Spinal cord (tissue), 10 donors: Measurements from ENCODE around the gene ATG7. TPM values are rescaled to one million over a fixed set of nuclear protein-coding genes. Genes with fewer than 3 reads are reported as not detected.

Source experiments
- DNase-seq, 6 donors: peaks; one replicate each; pipeline versions ENCODE4 v3.0.0 to v3.0.0-alpha.2; 2013 to 2015; ENCODE audit warnings: low spot score in 6 of 6, low read depth in 4 of 6
- H3K27ac ChIP-seq: one replicate; pipeline ENCODE4 v1.5.1; 2013; ENCODE audit warnings: low read depth, low read length, control low read depth
- H3K27me3 ChIP-seq: one replicate; pipeline ENCODE4 v1.6.1; 2013; ENCODE audit warnings: low read length; ENCODE audit not compliant: control insufficient read depth, insufficient read depth
- H3K36me3 ChIP-seq: one replicate; pipeline ENCODE4 v1.6.1; 2013; ENCODE audit warnings: low read length; ENCODE audit not compliant: control insufficient read depth, insufficient read depth
- H3K4me1 ChIP-seq: one replicate; pipeline ENCODE4 v1.6.1; 2013; ENCODE audit warnings: low read length; ENCODE audit not compliant: control insufficient read depth, insufficient read depth
- H3K4me3 ChIP-seq: one replicate; pipeline ENCODE4 v1.5.1; 2013; ENCODE audit warnings: low read depth, low read length, control low read depth
- H3K9me3 ChIP-seq: one replicate; pipeline ENCODE4 v1.6.1; 2013; ENCODE audit warnings: low read length; ENCODE audit not compliant: control insufficient read depth, insufficient read depth
- WGBS: methylation state at CpG from one replicate; pipeline ENCODE4 v1.1.5; 2013; ENCODE audit warnings: missing lambda C conversion rate; ENCODE audit not compliant: insufficient coverage; 5-methylcytosine and 5-hydroxymethylcytosine counted together
- polyA plus RNA-seq, 2 donors: library from polyadenylated mRNA; unstranded; fragments of 120-200 nt; gene quantifications; one replicate each; pipeline ENCODE4 v1.2.1, GENCODE V29; 2013; ENCODE audit not compliant: insufficient read length in 2 of 2
- total RNA-seq, 2 donors: library from RNA; depleted of rRNA in 1 of 2; stranded (reverse); fragments of 120-200 nt in 1 of 2; fragments of >200 nt in 1 of 2; gene quantifications; one replicate each; pipeline versions ENCODE4 v1.2.3 to v1.2.4, GENCODE V29; 2013 to 2014
- donor health status: healthy.

ATG7 gene
- total and polyA plus RNA-seq, 4 donors = 18.2 to 48.0 (median 26.4) TPM

DNA sequence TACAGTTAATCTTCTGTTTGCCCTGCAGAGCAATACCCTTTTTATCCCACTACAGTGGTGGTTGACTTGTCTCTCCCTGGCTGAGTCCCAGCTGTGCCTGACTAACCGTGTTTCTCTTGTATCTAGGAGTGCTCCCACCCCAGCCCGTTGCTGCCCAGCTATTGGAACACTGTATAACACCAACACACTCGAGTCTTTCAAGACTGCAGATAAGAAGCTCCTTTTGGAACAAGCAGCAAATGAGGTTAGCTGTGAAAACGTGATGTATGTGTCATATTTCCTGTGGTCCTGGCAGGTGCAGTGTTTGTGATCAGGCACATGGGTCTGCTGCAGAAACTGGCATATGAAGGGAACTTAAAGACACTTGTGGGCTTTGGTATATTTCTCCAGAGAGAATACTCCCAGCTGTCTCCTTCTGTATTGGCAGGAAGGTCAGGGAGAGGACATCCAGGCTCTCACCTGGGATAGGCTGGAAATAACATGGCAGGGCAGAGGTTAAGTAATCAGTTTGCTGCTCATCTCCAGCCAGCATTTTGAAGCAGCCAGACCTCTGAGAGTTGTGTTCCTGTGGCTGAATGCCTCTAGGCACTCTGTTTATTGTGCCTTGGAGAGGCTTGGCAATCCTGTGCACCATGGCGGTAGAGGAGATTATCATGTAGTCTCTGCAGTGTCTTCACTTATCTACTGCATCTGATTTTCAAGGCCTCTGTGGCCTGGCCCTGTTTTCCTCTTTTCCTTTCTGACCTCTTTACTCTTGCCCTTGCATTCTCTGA is 34.8 kb downstream of the ATG7 start:
- DNase-seq = peak in 2 of 6 donors; percentile 29 to 42
- Histone ChIP-seq H3K4me1 (no peaks in the 10 kb centered on the region), H3K27ac (no peak overlapping the region), H3K4me3 (no peak overlapping the region), H3K36me3 (peaks cover 18% of the 10 kb centered on the region), H3K27me3 (no peaks in the 10 kb centered on the region), H3K9me3 (no peaks in the 10 kb centered on the region)
- 45% methylated on average over 2 of the region's 5 CpGs for WGBS

DNA sequence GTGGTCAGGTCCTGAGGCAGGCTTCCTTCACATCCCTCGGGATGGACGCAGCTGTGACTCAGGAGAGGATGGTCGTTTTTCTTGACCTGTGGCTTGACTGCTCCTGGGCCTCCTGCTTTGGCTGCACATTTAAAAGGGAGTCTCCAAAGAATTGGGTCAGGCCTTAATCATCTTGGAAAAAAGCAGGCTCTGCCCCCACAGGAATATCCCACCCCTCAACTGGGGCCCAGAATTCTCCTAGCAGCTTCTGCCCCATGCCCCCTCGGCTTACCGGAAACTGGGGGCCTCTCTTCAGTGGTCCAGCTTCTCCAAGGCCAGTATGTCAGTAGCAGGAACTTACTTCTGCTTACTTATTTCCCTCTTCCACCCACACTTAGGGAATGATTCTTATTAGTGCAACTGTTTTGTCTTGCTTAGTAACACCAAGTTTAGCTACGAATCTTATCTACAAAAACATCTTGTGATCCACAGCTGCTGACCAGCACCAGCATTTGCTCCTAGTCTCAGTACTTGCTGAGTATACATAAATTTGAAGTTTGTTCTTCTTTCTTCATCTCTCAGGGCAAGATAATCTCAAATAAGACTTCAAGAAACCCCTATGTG is 35.7 kb downstream of the ATG7 start:
- no peak overlapping the region for H3K27ac ChIP-seq
- no peaks in the 10 kb centered on the region for H3K9me3 ChIP-seq
- H3K4me1 ChIP-seq = no peaks in the 10 kb centered on the region
- no peaks in the 10 kb centered on the region for H3K27me3 ChIP-seq
- H3K4me3 ChIP-seq = no peak overlapping the region
- DNase-seq = no peak
- 60% methylated on average over 1 of the region's 6 CpGs for WGBS
- peaks cover 18% of the 10 kb centered on the region for H3K36me3 ChIP-seq

DNA sequence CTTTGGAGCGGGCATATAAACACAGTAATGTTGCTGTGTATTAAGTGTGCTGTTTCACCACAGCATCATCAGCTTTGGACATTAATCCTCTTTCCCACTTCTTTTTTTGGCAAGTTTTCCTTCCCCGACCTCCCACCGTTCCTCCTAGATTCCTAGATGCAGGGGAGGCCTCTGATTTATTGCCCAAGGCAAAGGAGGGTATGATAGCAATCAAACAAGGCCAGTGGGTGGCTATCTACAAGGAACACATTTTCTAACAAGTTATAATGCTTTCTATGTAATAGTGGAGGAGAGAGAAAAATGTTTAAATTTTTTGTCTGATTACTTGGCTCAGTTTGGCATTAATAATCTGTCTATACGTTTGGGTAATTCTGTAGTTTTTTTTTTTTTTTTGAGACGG is 38.1 kb downstream of the ATG7 start:
- no peak for DNase-seq
- no peak overlapping the region for H3K4me3 ChIP-seq

DNA sequence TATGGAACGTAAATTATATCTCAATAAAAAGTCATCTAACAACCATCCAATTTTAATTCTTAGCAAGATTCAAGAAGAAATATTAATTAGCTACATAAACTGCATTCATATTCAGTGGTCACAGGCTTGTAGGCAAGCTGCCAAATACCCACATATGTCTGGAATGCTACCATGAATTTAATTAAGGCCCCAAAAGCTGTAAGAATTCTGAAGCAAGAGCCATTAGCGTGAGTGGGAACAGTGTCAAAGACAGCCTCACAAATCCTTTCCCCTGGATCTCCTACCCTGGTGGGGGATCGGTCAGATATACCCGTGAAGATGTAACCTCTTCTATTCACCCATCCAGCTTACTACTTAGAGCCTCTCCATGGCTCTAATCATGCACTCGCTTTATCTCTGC is 40.0 kb downstream of the ATG7 start:
- Histone ChIP-seq H3K9me3 (no peaks in the 10 kb centered on the region), H3K27me3 (no peaks in the 10 kb centered on the region), H3K4me1 (no peaks in the 10 kb centered on the region), H3K36me3 (peaks cover 27% of the 10 kb centered on the region), H3K27ac (no peak overlapping the region), H3K4me3 (no peak overlapping the region)
- WGBS = 60% methylated on average over 1 of the region's 5 CpGs
- DNase-seq = peak in 2 of 6 donors; percentile 70 to 72

More for the DNA sequence above, 38.1 kb downstream of the ATG7 start:
- no peak overlapping the region for H3K27ac ChIP-seq
- H3K36me3 ChIP-seq = peaks cover 20% of the 10 kb centered on the region
- no peaks in the 10 kb centered on the region for H3K27me3 ChIP-seq
- no peaks in the 10 kb centered on the region for H3K4me1 ChIP-seq
- 80% methylated on average over 1 of the region's 5 CpGs for WGBS
- H3K9me3 ChIP-seq = no peaks in the 10 kb centered on the region

DNA sequence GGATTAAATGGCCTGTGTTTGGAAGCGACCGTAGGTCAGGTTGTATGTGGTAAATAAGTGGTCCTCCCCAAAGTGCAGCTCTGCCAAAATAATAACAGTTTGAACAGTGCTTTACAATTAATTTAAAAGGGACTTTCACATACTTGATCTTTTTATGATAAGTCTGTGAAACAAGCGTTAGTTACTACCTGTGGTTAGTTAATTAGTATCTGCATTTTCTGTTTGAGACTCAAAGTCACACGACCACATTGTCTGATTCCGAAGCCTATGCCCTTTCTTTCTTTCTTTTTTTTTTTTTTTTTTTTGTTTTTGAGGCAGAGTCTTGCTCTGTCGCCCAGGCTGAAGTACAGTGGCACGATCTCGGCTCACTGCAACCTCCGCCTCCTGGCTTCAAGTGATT is 45.1 kb downstream of the ATG7 start:
- no CpG with 5 or more reads among the region's 9 CpGs for WGBS
- Histone ChIP-seq H3K27me3 (no peaks in the 10 kb centered on the region), H3K4me1 (no peaks in the 10 kb centered on the region), H3K9me3 (no peaks in the 10 kb centered on the region), H3K4me3 (no peak overlapping the region), H3K36me3 (peaks cover 23% of the 10 kb centered on the region), H3K27ac (no peak overlapping the region)
- no peak for DNase-seq

DNA sequence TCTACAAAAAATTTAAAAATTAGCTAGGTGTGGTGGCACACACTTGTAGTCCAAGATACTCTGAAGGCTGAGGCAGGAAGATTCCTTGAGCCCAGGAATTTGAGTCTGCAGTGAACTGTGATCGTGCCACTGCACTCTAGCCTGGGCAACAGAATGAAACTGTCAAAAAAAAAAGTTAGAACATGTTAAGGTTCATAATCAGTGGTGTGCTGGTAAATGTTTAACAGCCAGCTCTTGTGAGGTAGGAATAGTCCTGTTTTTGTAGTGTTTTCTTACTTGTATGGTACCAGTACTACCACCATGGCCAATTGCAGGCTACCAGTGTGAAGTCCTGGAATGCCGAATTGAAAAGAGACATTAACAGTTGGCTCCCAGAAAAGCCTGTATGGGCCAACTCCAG is 50.7 kb downstream of the ATG7 start:
- Histone ChIP-seq H3K4me1 (no peaks in the 10 kb centered on the region), H3K27me3 (no peaks in the 10 kb centered on the region), H3K4me3 (no peak overlapping the region), H3K27ac (no peak overlapping the region), H3K9me3 (no peaks in the 10 kb centered on the region), H3K36me3 (peaks cover 9% of the 10 kb centered on the region)
- 100% methylated on average over 1 of the region's 2 CpGs for WGBS
- DNase-seq = no peak

DNA sequence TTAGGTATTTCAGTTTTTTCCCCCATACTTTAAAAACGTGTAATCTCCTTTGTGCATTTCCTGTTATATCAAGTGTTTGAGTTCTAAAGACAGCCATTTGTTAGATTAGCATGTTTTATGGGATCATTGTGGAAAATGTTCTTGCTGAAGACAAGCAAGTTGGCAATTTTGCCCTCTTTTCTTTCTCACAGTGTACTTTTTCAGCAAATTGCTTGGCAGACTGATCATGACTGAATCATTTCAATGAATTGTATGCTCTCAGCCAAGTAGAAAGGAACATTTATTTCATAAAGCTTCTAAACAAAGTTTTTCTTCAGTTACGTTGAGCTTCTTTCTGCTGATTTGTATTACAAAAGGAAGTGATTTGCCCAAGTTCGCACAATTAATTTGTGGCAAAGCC is 51.6 kb downstream of the ATG7 start:
- no CpG with 5 or more reads among the region's 3 CpGs for whole genome bisulfite sequencing
- Histone ChIP-seq H3K27ac (no peak overlapping the region), H3K36me3 (peaks cover 3% of the 10 kb centered on the region)

DNA sequence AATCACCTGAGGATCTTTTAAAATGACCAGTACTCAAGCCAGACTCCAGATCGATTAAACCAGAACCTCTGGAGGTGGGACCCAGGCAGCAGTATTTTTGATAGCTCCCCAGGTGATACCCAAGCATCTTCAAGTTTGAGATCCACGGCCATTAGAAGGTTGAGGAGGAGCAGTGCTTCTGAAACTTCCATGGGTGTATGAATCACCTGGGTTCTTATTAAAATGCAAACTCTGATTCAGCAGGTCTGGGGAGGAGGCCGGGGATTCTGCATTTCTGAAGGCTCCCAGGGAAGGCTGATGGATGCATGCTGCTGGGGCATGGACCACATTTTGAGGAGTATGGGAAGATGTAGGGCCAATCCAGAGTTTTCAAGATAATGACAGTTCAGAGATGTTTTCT is 55.4 kb downstream of the ATG7 start:
- H3K27ac ChIP-seq = no peak overlapping the region
- no peak overlapping the region for H3K4me3 ChIP-seq
- no peaks in the 10 kb centered on the region for H3K36me3 ChIP-seq
- no peaks in the 10 kb centered on the region for H3K9me3 ChIP-seq
- H3K27me3 ChIP-seq = no peaks in the 10 kb centered on the region
- H3K4me1 ChIP-seq = no peaks in the 10 kb centered on the region
- 100% methylated on average over 2 of the region's 3 CpGs for WGBS
- no peak for DNase-seq

More for the DNA sequence above, 51.6 kb downstream of the ATG7 start:
- peak in 2 of 6 donors; percentile 22 to 32 for DNase-seq
- H3K9me3 ChIP-seq = no peaks in the 10 kb centered on the region
- no peaks in the 10 kb centered on the region for H3K27me3 ChIP-seq
- no peak overlapping the region for H3K4me3 ChIP-seq
- no peaks in the 10 kb centered on the region for H3K4me1 ChIP-seq

DNA sequence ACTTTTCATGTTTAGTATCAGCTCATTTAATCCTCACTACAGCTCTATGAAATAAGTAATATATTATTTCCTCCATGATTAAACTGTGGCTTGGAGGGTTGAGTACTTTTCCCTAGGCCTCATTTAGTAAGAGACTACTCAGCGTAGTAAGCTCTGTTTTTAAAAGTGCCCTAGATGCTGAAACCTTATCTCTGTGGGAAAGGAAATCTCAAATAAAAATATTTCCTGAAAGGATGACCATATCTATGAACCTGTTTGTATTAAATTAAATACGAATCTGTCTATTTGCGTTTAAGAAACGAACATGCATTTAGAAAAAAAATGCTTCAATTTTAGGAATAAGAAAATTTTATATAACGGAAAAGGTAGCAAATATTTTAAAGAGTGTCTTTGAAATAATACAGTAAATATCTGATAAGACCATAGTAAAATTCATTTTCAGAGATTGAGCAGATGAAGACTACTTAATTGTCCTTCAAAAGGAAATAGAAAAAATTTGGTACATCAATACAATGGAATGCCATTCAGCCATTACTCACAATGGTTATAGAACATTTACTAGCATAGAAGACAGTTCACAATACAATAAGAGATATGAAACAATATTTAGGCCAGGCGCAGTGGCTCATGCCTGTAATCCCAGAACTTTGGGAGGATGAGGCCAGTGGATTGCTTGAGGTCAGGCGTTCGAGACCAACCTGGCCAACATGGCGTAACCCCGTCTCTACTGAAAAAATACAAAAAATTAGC is 56.2 kb downstream of the ATG7 start:
- H3K9me3 ChIP-seq = no peaks in the 10 kb centered on the region
- no peaks in the 10 kb centered on the region for H3K27me3 ChIP-seq
- WGBS = 99% methylated on average over 5 of the region's 10 CpGs
- no peak overlapping the region for H3K4me3 ChIP-seq
- DNase-seq = no peak
- no peaks in the 10 kb centered on the region for H3K36me3 ChIP-seq
- no peaks in the 10 kb centered on the region for H3K4me1 ChIP-seq
- no peak overlapping the region for H3K27ac ChIP-seq
